ENCODE results near the gene MRGPRX1.
"Not testable (repeated sequence)": the region's sequence is repeated elsewhere in the genome, so short reads cannot be mapped to it uniquely, and the experiment has no call there.

The MRGPRX1 gene

DNA sequence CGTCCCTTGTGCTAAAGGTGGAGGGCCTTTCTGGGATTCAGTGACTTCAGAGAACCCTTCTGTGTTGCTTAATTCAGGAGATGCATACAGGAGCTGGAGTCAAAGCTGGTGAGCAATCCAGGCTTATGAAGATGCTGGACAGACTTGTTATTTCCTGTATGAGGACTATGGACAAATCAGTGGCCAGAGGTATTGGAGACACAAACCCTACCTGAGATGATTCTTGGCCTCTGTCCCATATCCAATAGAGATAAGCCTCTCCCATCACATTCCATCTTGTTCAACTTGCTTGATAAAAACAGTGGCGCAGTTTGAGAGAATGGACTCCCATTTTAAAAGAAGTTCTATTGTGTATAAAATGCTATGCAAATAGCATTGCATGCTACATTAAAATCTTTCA lies at the start of gene MRGPRX1:
Gene MRGPRX1, minus strand, starts transcription at position 101 of the 400 bp plus-strand sequence. CDS start 4,630 bp downstream, outside the sequence.
- no peak for DNase-seq

- DNase-seq, result no peak
Observed at GRCh38 chr11:18987454-18988231, 48.4 kb upstream of the MRGPRX1 start.

GRCh38 chr11:18986744-18987143 lies 47.5 kb upstream of the MRGPRX1 start:
- DNase-seq, result no peak

DNA sequence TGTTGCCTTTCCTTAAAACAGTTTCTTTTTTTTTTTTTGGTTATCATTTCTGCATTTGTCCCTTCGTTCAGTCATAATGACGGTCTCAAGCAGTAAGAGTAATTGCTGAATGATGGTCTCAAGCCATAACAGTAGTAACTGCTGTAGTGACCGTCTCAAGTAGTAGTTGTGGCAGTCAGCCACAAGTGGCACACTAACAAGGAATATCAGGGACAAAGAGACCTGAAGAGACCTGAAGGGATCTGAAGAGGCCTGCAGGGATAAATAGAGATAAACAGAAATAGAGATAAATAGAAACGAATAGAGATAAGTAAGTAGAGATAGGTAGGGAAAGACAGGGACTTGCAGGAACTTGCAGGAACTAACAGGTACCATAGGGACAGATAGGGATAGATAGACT lies 42.7 kb upstream of the MRGPRX1 start:
- DNase-seq, result no peak

DNA sequence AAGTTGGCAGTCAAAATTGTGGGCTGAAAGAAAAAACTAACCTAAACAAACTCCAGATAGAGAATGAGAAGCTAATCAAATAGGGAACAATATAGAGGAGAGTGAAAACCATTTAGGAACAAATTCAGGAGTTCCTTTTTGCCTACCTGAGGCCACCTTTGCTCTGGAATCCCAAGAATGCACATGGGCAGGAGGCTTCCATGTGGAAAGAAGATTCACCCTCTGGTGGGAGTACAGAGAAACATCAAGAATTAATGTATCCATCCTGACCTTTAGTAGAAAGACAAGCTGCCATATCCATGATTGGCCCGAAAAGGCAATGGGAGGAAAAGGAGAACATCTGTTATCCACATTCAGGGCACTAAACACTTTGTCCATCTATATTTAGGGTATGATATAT lies 35.0 kb upstream of the MRGPRX1 start:
- DNase-seq, result no peak

DNA sequence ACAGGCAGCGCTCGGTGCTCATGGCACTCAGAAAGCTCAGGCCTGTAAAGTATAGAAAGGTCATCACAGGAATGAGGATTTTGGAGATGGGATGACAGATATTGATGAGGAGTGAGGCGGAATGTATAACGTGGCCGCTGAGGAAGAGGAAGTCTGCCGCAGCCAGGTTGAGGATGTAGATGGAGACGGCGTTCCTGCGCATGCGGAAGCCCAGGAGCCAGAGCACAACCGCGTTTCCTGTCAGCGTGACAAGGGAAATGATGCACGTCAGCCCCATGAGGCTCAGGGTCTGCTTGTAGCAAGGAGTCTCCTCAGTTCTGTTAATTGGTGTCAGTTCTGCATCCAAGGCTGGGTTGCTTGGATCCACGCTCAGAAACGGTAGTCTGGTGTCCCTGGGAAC lies 33.1 kb upstream of the MRGPRX1 start:
- no peak for DNase-seq

- no peak for DNase-seq
Observed at GRCh38 chr11:18969720-18970119, 30.5 kb upstream of the MRGPRX1 start.

DNA sequence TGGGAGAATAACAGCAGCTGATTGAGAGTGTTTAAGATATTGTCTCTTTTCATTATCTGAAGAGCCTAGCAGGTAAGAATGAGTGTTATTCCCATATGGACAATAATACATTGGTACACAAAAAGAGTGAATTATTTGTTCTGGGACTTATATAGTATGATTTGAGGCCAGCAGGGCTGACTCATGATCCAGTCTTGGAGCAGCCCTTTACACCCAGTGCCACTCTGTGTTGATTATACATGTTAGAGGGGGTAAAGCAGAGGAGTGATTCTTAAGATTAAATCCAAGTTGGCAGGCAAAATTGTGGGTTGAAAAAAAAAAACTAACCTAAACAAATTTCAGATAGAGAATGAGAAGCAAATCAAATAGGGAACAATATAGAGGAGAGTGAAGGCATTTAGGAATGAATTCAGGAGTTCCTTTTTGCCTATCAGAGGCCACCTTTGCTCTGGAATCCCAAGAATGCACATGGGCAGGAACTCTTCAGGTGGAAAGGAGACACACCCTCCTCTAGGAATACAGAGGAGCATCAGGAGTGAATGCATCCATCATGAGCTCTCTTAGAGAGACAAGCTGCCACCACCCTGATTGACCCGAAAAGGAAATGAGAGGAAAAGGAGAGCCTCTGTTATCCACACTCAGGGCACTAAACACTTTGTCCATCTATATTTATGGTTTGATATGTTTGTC lies 19.2 kb upstream of the MRGPRX1 start:
- DNase-seq, result no peak

DNA sequence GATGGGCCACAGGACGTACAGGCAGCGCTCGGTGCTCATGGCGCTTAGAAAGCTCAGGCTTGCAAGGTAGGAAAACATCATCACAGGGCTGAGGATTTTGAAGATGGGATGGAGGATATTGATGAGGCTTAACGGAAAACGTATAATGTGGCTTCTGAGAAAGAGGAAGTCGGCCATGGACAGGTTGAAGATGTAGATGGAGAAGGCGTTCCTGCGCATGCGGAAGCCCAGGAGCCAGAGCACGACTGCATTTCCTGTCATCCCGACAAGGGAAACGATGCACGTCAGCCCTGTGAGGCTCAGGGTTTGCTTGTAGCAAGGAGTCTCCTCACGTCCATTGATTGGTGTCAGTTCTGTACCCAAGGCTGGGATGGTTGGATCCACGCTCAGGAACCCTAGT lies 17.4 kb upstream of the MRGPRX1 start:
- no peak for DNase-seq

DNA sequence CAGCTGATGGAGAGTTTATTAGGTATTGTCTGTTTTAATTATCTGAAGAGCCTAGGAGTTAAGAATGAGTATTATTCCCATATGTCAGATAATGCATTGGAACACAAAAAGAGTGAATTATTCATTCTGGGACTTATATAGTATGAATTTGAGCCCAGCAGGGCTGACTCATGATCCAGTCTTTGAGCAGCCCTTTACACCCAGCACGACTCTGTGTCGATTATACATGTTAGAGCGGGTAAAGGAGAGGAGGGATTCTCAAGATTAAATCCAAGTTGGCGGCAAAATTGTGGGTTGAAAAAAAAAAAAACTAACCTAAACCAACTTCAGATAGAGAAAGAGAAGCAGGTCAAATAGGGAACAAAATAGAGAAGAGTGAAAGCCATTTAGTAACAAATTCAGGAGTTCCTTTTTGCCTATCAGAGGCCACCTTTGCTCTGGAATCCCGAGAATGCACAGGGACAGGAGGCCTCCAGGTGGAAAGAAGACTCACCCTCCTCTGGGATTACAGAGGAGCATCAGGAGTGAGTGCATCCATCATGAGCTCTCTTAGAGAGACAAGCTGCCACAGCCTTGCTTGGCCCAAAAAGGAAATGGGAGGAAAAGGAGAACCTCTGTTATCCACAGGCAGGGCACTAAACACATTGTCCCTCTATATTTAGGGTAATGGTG lies 3.1 kb downstream of the MRGPRX1 start:
- no peak for DNase-seq

DNA sequence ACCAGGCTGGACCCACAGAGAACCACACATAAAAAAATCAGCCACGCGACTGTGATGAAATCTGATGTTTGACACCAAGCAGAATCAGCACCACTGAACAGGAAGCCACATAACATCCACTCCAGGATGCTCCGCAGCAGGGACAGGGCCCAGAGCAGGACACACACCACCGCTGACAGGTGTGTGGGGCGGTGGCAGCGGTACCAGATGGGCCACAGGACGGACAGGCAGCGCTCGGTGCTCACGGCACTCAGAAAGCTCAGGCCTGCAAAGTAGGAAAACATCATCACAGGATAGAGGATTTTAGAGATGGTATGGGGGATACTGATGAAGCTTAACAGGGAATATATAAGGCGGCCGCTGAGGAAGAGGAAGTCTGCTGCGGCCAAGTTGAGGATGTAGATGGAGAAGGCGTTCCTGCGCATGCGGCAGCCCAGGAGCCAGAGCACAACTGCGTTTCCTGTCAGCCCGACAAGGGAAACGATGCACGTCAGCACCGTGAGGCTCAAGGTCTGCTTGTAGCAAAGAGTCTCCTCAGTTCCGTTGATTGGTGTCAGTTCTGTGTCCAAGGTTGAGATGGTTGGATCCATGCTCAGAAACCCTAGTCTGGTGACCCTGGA lies 4.9 kb downstream of the MRGPRX1 start:
- no peak for DNase-seq

GRCh38 chr11:18927550-18928322 lies 11.5 kb downstream of the MRGPRX1 start:
- no peak for DNase-seq

DNA sequence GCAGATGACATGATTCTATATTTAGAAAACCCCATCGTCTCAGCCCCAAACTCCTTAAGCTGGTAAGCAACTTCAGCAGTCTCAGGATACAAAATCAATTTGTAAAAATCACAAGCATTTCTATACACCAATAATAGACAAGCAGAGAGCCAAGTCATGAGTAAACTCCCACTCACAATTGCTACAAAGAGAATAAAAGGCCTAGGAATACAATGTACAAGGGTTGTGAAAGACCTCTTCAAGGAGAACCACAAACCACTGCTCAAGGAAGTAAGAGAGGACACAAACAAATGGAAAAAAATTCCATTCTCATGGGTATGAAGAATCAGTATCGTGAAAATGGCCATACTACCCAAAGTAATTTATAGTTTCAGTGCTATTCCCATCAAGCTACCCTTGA lies 13.8 kb downstream of the MRGPRX1 start:
- DNase-seq, result not testable (repeated sequence)

DNA sequence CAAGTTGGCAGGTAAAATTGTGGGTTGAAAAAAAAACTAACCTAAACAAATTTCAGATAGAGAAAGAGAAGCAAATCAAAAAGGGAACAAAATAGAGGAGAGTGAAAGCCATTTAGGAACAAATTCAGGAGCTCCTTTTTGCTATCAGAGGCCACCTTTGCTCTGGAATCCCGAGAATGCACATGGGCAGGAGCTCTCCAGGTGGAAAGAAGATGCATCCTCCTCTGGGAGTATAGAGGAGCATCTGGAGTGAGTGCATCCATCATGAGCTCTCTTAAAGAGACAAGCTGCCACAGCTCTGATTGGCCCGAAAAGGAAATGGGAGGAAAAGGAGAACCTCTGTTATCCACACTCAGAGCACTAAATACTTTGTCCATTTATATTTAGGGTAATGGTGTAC lies 26.3 kb downstream of the MRGPRX1 start:
- DNase-seq, result no peak

GRCh38 chr11:18907391-18907790 lies 31.8 kb downstream of the MRGPRX1 start:
- DNase-seq, result no peak

GRCh38 chr11:18900637-18901036 lies 38.6 kb downstream of the MRGPRX1 start:
- DNase-seq, result not testable (repeated sequence)

- DNase-seq, result not testable (repeated sequence)
Observed at GRCh38 chr11:18900151-18900611, 39.0 kb downstream of the MRGPRX1 start.

DNA sequence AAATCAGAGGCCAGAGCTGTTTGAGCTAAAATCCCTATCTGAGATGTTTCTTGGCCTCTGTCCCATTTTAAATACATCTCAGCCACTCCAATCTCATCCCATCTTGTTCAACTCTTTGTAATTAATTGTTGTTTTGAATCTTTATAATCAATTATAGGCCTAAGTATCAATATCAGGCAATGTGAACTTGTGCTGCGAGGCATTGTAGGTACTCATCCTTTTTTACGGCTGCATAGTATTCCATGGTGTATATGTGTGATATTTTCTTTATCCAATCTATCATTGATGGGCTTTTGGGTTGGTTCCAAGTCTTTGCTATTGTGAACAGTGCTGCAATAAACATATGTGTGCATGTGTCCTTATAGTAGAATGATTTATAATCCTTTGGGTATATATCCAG lies 47.5 kb downstream of the MRGPRX1 start:
- not testable (repeated sequence) for DNase-seq

GRCh38 chr11:18890615-18891014 lies 48.6 kb downstream of the MRGPRX1 start:
- DNase-seq, result no peak

Data from stimulated activated CD4-positive, alpha-beta T cell treated with anti-CD3 and anti-CD28 coated beads, Interleukin-4, amount 100 ng/mL, for 24 hours (primary cell).